ENCODE results near the gene FHOD3.
A peak's percentile ranks its signal among the peaks of the same experiment; 100 is the strongest.

FHOD3 gene

GRCh38 chr18:36640021-36640952, 342.8 kb downstream of the FHOD3 start:
- FAIRE-seq (peak; percentile 50), DNase-seq (ENCODE audit: insufficient read length, low spot score) (no peak)
- no peak for TF ChIP-seq POLR2AphosphoS5 (IDR thresholded peaks at IDR 0.05; ENCODE audit: low read depth, low read length)
- no peak for TF ChIP-seq PAX5 (IDR thresholded peaks at IDR 0.05; ENCODE audit: insufficient read depth, low read length, severe bottlenecking)

- no peak for FAIRE-seq
- DNase-seq (ENCODE audit: insufficient read length, low spot score): no peak
- TF ChIP-seq SPI1 (IDR thresholded peaks at IDR 0.05; ENCODE audit: low read depth, low read length) (no peak), PAX5 (IDR thresholded peaks at IDR 0.05; ENCODE audit: insufficient read depth, low read length, severe bottlenecking) (no peak), POLR2AphosphoS5 (IDR thresholded peaks at IDR 0.05; ENCODE audit: low read depth, low read length) (no peak), POLR2A (IDR thresholded peaks at IDR 0.05; ENCODE audit: low read depth, low read length) (no peak), TAF1 (IDR thresholded peaks at IDR 0.05; ENCODE audit: low read depth, low read length) (no peak), POU2F2 (IDR thresholded peaks at IDR 0.05; ENCODE audit: low read depth, low read length) (no peak)
These were observed 345.5 kb downstream of the FHOD3 start for GRCh38 chr18:36643061-36643460.

- FAIRE-seq: no peak
- DNase-seq (ENCODE audit: insufficient read length, low spot score): no peak
- TF ChIP-seq PAX5 (IDR thresholded peaks at IDR 0.05; ENCODE audit: insufficient read depth, low read length, severe bottlenecking) (no peak), TAF1 (IDR thresholded peaks at IDR 0.05; ENCODE audit: low read depth, low read length) (no peak), POU2F2 (IDR thresholded peaks at IDR 0.05; ENCODE audit: low read depth, low read length) (no peak), POLR2A (IDR thresholded peaks at IDR 0.05; ENCODE audit: low read depth, low read length) (no peak), SPI1 (IDR thresholded peaks at IDR 0.05; ENCODE audit: low read depth, low read length) (no peak), POLR2AphosphoS5 (IDR thresholded peaks at IDR 0.05; ENCODE audit: low read depth, low read length) (no peak)
These were observed 351.3 kb downstream of the FHOD3 start for GRCh38 chr18:36648803-36649202.

- DNase-seq (ENCODE audit: insufficient read length, low spot score) (no peak), FAIRE-seq (no peak)
- TF ChIP-seq POU2F2 (IDR thresholded peaks at IDR 0.05; ENCODE audit: low read depth, low read length) (no peak), SPI1 (IDR thresholded peaks at IDR 0.05; ENCODE audit: low read depth, low read length) (no peak), PAX5 (IDR thresholded peaks at IDR 0.05; ENCODE audit: insufficient read depth, low read length, severe bottlenecking) (no peak), TAF1 (IDR thresholded peaks at IDR 0.05; ENCODE audit: low read depth, low read length) (no peak), POLR2AphosphoS5 (IDR thresholded peaks at IDR 0.05; ENCODE audit: low read depth, low read length) (no peak), POLR2A (IDR thresholded peaks at IDR 0.05; ENCODE audit: low read depth, low read length) (no peak)
These were observed 351.7 kb downstream of the FHOD3 start for GRCh38 chr18:36649205-36649604.

DNA sequence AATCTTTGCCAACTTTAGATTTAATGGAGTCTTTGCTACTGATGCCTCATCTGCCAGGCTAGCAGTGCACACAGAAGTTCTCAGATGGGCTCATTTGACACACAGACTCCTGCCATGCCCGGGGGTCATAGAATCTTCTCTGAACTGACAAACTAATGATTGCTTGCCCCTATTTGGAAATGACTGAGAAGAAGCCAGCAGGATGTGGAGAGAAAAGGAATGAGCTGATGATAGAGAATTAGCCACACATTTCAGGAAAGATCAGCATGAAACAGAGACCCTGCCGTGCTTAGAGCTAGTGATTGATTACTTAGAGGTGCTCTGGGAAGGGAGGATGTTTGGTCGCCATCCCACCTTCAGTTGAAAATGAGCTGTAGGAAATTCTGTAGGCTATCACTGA, 352.8 kb downstream of the FHOD3 start:
- FAIRE-seq (no peak), DNase-seq (ENCODE audit: insufficient read length, low spot score) (no peak)
- TF ChIP-seq POU2F2 (IDR thresholded peaks at IDR 0.05; ENCODE audit: low read depth, low read length) (no peak), POLR2A (IDR thresholded peaks at IDR 0.05; ENCODE audit: low read depth, low read length) (no peak), SPI1 (IDR thresholded peaks at IDR 0.05; ENCODE audit: low read depth, low read length) (no peak), TAF1 (IDR thresholded peaks at IDR 0.05; ENCODE audit: low read depth, low read length) (no peak), PAX5 (IDR thresholded peaks at IDR 0.05; ENCODE audit: insufficient read depth, low read length, severe bottlenecking) (no peak)

- TF ChIP-seq POU2F2 (IDR thresholded peaks at IDR 0.05; ENCODE audit: low read depth, low read length): no peak
- no peak for TF ChIP-seq TAF1 (IDR thresholded peaks at IDR 0.05; ENCODE audit: low read depth, low read length)
- no peak for TF ChIP-seq PAX5 (IDR thresholded peaks at IDR 0.05; ENCODE audit: insufficient read depth, low read length, severe bottlenecking)
- no peak for TF ChIP-seq POLR2AphosphoS5 (IDR thresholded peaks at IDR 0.05; ENCODE audit: low read depth, low read length)
- TF ChIP-seq SPI1 (IDR thresholded peaks at IDR 0.05; ENCODE audit: low read depth, low read length): no peak
- no peak for TF ChIP-seq POLR2A (IDR thresholded peaks at IDR 0.05; ENCODE audit: low read depth, low read length)
- no peak for DNase-seq (ENCODE audit: insufficient read length, low spot score)
- FAIRE-seq: no peak
These were observed 353.4 kb downstream of the FHOD3 start for GRCh38 chr18:36650906-36651305.

DNA sequence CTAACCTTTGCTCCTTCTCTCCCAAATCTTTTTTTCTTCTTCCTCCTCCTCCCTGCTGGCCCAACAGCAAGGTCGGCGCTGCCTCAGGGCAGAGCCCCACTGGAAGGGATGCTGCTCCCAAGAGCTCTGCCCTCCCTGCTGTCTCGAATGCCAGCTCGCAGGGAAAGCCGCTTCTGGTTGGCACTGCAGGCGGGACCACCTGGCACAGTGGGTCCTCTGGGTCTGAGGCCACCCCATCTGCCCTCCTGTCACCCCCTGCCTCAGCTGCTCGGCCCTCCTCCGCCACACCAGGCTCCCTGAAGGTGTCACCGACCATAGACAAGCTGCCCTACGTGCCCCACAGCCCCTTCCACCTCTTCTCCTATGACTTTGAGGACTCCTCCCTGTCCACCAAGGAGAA, 355.0 kb downstream of the FHOD3 start:
- FAIRE-seq (no peak), DNase-seq (ENCODE audit: insufficient read length, low spot score) (no peak)
- TF ChIP-seq POLR2AphosphoS5 (IDR thresholded peaks at IDR 0.05; ENCODE audit: low read depth, low read length) (no peak), POU2F2 (IDR thresholded peaks at IDR 0.05; ENCODE audit: low read depth, low read length) (no peak)

DNA sequence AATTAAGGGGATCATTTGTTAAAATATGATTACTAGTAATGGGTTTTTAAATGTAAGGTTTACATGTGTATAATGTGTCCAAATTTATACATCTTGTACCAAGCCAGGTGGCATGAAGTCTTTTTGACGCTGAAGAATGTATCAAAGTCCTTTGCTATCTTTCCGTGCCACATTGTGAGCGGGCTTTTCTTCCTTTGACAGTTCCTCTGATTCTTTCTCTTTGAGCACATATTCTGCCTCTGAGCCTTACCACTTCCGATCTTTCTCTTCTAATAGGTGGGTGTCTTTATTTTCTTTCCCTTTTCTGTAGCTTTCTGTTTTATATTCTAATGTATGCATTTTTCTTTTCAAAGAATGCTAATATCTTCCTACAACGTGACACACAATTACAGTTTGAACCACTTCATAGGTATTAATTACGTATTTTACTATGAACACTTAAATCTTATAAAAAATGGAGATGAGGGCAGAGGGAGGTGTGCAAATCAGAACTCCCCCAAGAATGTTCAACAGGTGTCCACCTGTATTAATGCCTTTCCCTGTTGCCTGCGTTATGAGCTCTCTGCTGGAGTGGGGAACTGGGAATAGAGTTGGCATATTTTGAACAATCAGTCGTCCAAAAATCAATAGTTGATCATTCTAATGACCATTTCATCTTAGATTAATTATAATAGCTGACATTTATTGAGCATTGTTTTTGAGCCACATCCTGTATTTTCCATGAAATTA, 355.8 kb downstream of the FHOD3 start:
- FAIRE-seq: no peak
- DNase-seq (ENCODE audit: insufficient read length, low spot score): no peak
- no peak for TF ChIP-seq POLR2AphosphoS5 (IDR thresholded peaks at IDR 0.05; ENCODE audit: low read depth, low read length)
- TF ChIP-seq SPI1 (IDR thresholded peaks at IDR 0.05; ENCODE audit: low read depth, low read length): no peak

DNA sequence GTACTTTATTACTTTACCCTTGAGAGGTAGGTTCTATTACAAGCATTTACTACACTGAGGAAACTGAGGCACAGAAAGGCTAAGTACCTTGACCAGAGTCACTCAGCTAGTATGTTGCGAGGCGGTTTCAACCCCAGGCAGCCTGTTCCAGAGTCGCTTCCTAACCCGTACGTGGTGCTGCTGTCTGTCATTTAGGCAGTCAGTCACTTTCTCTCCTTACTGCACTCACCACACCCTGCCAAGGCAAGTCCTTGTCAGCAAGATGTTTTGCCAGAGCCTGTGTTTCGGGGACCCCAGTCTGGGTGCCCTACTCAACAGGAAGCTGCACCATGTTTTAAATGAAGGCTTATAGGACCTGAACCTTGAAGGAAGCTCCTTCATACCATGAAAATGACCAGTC, 356.4 kb downstream of the FHOD3 start:
- TF ChIP-seq PAX5 (IDR thresholded peaks at IDR 0.05; ENCODE audit: insufficient read depth, low read length, severe bottlenecking) (no peak), POLR2AphosphoS5 (IDR thresholded peaks at IDR 0.05; ENCODE audit: low read depth, low read length) (no peak), POU2F2 (IDR thresholded peaks at IDR 0.05; ENCODE audit: low read depth, low read length) (no peak), TAF1 (IDR thresholded peaks at IDR 0.05; ENCODE audit: low read depth, low read length) (no peak), POLR2A (IDR thresholded peaks at IDR 0.05; ENCODE audit: low read depth, low read length) (no peak), SPI1 (IDR thresholded peaks at IDR 0.05; ENCODE audit: low read depth, low read length) (no peak)
- DNase-seq (ENCODE audit: insufficient read length, low spot score): no peak
- no peak for FAIRE-seq

GRCh38 chr18:36655074-36655473, 357.6 kb downstream of the FHOD3 start:
- no peak for DNase-seq (ENCODE audit: insufficient read length, low spot score)
- TF ChIP-seq PAX5 (IDR thresholded peaks at IDR 0.05; ENCODE audit: insufficient read depth, low read length, severe bottlenecking) (no peak), TAF1 (IDR thresholded peaks at IDR 0.05; ENCODE audit: low read depth, low read length) (no peak), POLR2AphosphoS5 (IDR thresholded peaks at IDR 0.05; ENCODE audit: low read depth, low read length) (no peak), POU2F2 (IDR thresholded peaks at IDR 0.05; ENCODE audit: low read depth, low read length) (no peak), POLR2A (IDR thresholded peaks at IDR 0.05; ENCODE audit: low read depth, low read length) (no peak), SPI1 (IDR thresholded peaks at IDR 0.05; ENCODE audit: low read depth, low read length) (no peak)
- FAIRE-seq: no peak

Data from GM12891 (cell line).